ENCODE measurements around the gene RAP1GAP2.
"Not testable (repeated sequence)": the region's sequence is repeated elsewhere in the genome, so short reads cannot be mapped to it uniquely, and the experiment has no call there.

The RAP1GAP2 gene

DNA sequence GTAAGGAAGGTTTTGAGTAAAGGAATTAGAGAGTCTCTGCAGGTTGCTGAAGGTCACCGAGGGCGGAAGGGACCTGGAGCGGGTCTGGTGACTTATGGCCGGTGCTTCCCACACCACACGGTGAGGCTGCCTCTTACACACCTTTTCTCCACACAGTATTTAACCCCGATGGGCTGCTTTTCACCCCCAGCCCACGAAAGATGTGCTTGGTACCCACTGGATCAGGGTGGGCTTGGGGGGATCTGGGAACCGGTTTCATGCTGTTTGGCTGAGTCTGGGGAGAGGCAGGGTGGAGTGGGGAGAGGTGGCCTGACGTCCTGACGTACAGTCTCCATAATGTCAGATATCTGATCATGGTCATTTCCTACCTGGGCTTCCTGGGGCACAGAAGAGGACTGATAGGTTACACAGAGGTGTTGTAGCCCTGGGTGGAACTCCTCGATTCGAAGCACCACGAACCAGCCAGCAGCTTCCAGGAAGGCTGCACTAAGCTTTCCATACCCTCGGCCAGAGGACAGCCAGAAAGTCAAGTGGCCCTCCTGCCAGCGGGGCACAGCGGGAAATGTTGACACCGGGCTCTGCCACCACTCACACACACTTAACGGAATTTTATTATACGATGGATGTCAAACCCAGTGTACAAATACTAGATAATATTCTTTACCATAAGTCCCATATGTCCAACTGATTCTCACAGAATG, 233.1 kb downstream of the RAP1GAP2 start:
- peak; percentile 23 for DNase-seq

DNA sequence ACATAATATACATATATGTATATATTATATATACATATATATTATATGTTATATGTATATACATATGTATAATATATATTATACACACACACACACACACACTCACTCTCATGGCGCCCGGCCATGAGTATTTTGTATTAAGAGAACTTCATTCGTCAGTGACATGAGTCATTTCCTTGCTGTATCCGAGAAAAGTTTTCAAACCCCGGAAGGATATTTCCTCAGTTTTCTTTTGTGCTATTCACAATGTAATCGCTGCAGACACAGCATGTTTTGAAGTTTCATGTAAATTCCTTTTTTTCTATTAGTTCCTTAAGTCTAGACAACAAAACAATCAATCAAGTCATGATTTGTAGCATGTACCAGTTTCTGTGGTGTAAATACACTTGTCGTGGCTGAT, 233.9 kb downstream of the RAP1GAP2 start:
- DNase-seq: no peak

DNA sequence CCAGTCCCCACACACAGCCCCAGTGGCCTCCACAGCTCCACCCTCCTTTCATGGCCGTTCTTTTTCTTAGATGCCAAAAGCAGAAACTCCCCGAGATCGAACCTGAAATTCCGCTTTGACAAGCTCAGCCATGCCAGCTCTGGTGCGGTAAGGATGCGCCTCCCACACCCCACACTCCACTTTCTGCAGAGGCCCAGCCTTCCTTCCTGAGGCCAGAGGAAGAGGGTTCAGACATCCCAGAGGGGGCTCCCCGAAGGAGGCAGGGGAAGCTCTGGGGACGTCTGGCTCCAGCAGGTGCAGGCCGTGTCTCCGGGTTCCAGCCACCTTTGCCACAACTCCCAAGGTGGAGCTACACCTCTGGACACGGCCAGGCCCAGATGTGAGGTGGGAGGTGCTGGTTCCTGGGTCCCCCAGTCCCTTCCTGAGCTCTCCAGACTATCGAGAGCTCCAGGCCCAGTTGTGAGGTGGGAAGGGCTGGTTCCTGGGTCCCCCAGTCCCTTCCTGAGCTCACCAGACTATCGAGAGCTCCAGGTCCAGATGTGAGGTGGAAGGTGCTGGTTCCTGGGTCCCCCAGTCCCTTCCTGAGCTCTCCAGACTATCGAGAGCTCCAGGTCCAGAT, 234.7 kb downstream of the RAP1GAP2 start:
- DNase-seq: not testable (repeated sequence)

DNA sequence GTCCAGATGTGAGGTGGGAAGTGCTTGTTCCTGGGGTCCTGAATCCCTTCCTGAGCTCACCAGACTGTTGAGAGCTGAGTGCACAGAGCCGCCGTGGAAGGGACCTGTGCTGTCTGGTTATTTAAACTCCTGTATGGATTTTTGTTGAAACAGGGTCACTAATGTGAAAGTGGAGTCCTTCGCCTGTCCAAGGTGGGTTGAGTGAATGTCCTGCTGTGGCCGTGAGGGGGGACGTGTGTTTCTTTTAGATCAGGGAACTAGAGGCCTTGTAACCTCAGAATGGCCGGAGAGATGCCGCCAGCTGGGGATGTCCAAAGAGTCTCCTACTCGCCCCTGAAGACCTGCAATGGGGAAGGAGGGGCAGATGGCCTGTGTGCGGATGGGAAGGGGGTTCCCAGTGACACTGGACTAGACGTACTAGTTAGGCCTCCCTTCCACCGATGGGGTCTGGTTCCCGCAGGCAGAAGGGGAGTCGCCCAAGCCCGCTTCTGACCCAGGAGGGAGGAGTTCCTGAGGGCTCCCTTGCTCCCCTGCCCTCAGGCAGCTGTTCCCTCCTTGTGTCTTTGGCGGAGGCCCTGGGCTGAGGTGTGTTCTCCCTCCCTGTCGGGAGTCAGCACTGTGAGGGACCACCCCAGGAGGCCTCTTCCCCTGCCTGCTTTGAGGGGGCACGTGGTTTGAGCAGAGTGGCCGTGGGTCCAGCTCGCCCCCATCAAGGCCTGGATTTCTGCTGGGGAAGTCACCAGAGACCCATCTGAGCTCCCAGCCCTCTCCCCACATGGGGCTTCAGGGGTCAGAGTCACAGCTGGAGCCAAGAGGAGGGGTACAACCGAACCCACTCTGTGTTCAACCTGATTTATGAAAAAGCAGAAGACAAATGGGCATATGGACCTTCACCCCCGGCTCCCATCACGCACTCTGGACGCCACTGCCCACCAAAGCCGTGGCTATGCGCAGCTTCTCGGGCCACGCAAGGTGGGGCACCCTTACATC, 236.3 kb downstream of the RAP1GAP2 start:
- no peak for DNase-seq

DNA sequence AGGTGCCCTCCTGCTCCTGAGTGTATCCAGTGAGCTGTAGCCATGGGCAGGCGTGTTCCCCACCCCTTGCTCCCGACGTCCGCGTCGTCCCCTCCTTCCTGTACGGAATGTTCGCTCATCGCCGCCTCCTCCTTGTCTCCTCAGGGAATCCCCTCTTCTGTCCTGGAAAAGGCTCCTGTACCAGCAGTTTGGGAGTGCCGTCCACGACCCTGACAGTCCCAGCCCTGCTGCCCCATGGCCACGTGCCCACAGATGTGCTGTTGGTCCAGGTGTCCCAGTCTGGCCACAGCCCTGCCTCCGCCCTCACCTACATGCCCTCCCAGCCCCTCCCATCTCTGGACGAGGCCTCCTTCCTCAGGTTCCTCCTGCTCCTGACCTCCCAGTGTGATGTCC, 237.0 kb downstream of the RAP1GAP2 start:
- no peak for DNase-seq

DNA sequence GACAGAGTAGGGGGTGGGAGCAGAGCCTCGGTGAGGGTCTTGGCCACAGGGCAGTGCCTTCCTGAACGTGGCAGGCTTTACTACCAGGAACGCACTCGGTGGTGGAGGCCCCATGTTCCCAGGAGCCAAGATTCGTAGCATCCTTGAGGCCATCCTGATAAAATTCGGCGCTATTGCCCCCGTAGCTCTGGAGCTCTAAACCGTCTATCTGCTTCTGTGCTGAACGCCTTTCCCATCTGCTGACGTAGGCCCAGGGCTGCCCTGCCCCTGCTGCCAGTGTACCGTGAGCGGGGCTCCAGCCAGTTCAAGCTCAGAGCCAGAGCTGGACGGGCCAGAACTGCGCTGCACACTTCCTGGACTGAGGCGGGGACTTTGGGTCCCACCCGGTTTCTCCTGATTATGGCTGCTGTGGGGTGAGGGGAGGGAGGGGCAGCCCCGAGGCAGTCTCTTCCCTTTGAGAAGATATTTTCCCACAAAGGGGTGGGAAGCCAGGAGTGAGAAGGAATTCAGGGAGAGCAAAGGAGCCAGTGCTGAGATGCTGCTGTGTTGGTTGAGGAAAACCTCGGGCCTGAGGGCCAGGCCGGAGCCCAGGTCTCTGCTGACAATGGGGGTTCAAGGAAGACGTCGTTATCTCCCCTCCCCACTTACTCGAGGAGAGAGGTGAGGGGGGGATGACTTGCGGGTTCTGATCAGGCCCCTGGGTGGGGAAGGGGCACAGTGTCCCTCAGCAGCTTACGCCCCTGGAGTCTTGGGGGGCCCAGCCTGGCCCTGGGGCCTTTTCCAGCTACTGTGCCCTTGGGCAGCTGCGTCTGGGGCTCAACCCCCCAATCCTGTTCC, 237.7 kb downstream of the RAP1GAP2 start:
- no peak for DNase-seq

DNA sequence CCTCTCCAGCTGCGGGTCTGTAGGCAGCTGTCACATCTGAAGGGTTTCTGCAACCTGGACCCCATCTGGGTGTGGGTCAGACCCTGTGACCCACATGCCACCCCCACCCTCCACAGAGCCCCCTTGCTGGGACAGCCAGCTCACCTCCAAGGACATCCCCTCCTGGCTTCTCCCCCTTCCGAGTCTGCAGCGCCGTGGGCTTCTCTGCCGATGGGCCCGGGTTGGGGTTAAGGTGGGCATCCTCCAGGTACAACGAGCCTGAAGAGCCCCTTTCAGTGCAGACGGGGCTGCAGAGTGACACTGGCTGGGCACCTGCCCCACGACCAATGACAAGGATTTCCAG, 238.3 kb downstream of the RAP1GAP2 start:
- no peak for DNase-seq

DNA sequence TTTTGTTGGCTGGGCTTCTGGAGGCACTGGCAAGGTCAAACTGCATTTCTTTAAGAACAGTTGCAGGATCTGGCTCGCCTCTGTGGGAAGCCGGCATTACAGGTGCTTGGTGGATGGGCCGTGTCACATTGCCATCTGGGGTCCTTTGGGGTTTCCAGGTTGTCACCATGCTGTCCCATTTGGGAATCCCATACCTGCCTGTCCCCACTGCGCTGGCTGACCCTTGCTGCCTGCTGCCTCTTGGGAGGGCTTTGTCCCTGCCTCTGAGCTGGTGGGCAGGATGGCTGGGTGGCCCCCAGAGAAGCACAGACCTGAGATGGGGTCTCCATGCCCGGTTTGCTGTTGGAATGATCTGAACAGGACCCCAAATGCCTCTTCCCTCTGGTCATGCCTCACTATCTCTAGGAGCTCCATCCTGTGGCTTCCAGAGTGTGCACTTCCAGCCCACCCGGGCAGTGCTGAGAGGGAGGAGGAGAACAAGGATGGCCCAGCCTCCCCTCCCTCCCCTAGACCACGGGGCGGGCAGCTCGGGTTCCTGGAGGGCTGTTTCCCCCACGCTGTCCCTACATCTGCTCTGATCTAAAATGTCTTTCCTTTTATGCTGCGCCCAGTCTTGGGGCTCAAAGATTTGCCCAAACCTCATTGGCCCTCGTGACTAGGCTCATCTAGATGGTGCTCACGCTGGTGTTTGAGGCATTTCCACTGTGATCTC, 239.2 kb downstream of the RAP1GAP2 start:
- no peak for DNase-seq

DNA sequence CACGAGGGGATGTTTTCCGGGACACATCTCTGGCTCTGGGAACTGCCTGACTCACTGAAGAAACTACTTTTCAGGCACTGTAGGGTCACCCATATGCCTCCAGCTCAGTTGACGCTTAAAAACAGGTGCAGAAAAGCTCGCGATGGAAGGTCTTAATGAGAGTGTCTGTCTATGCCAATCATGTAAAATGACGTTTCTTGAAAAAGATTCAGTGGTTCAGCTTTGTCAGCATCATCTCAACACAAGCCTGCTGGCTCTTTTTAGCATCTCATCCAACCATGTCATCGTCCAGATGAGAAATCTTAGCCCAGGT, 239.7 kb downstream of the RAP1GAP2 start:
- DNase-seq: no peak

DNA sequence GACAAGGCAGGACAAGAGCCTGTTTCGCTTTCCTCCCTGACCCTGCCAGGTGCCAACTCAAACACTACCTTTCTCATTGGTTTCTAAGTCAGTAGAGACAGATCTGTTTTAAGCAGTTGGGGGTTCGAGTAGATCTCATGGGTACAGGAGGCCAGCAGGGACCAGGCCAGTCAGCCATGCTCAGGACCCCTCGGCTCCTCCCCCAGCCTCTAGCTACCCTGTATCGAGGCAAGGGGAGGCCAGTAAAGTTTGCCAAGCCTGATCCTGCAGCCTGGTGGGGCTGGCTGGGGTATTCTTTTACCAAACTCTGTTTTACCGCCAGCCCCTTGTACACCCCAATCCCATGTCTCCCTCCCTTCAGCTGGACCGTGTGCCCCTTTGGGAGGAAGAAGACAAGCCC, 240.6 kb downstream of the RAP1GAP2 start:
- DNase-seq: no peak

DNA sequence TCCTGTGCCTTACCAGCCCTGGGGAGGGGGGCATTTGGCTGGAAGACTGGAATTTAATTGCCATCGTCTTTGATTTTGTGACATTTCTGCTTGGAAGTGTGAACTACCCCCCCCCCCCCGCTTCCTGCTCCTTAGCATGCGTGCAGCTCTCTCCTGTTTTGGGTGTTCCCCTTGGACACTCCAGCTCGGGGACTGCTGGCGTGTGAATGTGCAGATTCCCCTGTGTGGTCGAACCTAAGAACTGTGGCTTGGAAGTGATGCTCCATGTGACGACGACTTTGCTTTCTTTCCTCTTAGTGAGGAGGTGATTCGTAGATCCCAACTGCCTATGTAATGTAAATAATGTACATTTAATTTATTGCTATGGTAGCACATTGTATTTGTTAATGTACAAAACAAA, 241.0 kb downstream of the RAP1GAP2 start:
- peak; percentile 12 for DNase-seq

DNA sequence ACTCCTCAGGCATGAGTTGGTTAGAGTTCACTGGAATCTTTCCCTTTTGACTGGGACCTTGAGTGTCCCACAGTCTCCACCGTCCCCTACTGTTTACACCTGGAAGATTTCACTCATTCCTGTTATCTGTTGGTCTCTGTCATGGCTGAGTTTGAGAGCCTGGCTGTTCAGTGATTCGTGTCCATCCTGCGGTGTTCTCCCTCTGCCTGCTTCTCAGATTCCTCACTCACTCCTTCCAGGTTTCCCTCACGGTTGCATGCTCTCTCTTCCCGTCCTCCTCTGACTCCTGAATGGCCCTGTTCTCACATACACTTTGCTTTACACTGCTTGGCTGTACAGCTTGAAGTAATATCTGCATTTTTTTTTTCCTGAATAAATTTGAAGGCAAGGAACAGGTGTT, 242.7 kb downstream of the RAP1GAP2 start:
- DNase-seq: peak; percentile 36

DNA sequence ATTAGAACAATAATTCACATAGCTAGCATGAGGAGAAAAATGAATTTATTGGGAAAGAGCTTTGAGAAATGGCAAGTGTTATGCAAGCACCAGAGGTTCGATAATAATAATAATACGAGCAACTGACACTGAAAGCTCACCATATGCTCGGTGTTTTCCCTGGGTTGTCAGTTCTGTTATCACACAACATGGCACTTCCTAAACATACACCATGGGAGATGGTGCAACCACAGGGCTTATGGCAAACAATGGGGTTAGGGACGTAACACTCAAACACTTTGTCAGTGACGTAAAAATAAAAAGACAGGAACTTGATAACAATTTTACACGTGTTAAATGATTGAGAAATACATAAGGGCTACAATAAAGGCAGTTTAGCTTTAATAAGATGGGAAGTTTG, 243.5 kb downstream of the RAP1GAP2 start:
- no peak for DNase-seq

DNA sequence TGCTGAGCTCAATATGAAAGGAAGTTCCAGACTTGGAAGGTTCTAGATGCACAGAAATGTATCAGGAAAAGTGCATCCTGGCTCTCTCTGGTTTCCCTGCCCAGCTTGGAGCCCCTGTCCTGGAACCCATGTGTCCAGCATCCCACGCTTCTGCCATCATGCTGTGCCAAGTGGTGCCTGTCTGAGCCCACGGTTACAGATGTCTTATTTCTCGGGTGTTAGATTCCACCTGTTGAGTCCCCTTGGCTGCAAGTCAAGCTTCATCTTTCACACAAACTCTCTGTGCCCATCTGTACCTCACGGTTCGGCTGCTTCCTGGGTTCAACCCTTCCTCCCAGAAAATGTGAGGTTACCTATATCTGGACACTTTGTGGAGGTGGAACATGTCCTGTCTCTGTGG, 244.6 kb downstream of the RAP1GAP2 start:
- DNase-seq: no peak

DNA sequence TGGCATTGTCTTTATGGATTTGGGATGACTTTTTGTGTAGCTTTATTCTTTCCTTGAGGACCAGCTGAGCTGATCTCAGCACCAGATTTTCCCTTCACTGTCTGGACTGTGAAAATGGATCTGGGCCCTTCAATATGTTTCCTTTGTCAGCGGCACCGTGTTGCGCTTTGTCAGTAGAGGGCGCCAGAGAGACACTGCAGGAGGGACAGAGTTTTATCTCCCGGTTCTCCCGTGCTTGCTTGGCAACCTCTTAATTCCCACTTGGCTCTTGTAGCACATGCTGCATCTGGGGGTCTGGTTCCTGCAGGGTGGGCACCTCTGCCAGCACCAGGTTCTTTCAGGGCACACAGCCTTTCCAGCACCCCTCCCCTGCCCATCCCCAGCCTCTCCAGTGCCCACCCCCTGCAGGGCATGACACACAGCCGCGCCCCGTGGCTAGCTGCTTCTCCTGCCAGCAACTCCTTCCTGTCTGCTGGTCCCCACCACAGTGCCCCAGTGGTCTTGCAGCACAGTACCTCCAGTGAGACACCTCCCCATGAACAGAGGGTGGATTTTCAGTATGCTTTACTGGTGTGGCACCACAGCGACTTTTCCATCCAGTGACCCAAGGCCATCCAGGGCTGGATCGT, 247.6 kb downstream of the RAP1GAP2 start:
- peak; percentile 74 for DNase-seq

DNA sequence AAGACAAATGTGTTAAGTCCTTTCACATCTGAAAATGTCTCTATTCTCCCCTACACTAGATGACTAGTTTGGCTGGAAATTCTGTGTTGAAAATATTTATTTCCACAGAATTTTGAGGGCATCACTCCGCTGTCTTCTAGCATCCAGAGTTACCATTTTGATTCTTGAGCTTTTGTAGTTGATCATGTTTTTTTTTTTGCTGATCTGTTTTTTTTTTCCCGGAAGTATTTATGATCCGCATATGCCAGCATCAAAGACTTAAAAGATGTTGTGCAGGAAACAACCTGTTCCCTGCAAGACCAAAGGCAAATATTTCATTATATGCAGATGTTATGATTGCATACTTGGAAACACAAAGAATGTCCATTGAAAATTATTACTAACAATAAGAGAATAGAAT, 250.5 kb downstream of the RAP1GAP2 start:
- no peak for DNase-seq

DNA sequence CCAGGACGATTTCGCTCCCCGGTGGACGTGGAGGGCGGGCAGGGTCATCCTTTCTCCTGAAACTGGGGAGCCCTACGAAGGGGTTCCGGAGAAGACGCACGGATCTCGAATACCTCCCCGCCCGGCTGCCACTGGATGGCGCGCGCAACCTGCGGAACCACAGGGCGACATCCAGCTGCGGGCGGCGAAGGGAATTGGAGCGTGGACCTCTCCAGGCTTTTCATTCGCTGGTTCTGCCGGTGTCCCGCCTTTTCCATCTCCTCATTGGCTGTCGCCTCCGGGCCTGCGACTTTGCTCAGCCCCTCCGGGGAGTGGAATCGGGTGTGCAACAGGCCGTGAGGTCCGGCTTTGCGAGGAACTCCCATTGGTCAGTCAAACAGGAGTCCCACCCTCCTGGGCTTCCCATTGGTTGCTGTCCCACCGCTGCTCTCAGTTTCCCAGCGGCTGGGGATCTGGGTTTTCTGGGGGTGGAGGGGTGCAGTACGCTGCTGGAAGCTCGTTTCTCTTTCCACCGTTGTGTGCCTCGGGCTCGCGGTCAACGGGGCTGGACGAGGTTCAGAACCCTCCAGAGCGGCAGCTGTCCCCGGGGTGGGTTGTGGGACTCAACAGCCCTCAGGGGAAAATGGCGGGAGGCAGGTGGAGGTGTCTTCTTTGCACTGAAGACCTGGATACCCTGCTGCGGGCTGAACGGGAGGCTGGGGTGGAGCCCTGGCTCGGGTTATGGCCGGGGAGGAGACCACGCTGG, 252.7 kb downstream of the RAP1GAP2 start:
- DNase-seq: peak; percentile 98

DNA sequence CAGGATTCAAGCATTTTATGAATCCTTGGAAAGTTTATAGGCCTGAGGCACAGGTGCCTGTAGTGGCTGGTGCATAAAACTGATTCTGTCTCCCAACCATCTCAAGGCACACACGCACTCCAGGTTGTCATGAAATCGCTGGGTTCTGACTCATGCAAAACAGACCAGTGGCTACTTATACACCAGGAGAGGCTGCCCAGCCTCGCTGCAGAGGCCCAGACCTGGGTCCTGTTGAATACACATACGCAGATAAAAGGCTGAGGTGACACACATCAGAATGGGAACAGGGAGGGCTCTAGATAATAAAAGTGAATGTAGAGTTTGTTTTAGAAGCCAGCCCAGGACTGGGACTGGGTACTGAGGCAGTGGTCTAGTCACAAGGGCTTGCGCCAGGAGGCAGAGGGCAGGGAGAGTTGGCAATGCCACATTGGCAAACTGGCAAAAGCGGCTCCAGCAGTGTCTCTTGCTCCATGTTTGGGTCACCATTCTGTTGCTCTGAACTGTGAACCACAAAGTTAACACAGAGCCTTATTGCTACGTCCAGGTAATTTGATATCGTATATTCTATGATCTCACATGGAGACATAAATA, 253.6 kb downstream of the RAP1GAP2 start:
- peak; percentile 31 for DNase-seq

DNA sequence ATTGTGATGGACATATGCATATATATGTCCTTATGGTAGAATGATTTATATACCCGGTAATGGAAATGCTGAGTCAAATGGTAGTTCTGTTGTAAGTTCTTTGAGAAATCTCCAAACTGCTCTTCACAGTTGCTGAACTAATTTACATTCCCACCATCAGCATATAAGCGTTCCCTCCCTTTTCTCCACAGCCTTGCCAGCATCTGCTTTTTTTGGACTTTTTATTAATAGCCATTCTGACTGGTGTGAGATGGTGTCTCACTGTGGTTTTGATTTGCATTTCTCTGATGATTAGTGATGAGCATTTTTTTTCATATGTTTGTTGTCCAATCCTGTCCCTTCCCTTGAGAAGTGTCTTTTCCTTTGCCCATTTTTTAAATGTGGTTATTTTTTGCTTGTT, 258.6 kb downstream of the RAP1GAP2 start:
- DNase-seq: not testable (repeated sequence)

DNA sequence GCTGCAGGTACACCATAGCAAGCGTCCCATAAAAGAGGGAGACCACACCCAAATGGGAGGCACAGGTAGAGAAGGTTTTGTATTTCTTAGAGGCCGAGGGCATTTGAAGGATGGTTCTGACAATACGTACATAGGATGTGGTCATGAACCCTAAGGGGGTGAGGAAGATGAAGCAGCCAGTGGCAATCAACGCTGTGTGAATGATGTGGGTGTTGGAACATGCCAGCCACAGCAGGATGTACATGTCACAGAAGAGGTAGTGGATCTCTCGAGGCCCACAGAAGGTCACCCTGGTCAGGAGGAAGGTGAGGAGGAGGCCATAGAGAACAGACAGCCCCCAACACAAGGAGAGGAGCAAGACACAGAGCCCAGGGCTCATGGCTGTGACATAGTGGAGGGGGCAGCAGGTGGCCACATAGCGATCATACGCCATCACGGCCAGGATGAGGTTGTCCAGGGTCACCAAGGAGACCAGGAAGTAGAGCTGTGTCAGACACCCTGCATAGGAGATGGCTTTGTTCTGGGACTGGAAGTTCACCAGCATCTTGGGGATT, 266.7 kb downstream of the RAP1GAP2 start:
- DNase-seq: not testable (repeated sequence)

Measured in DMS53 (cell line).